SK-N-SH (cell line): ENCODE data around the gene ARPC2. TPM values are rescaled to one million over a fixed set of nuclear protein-coding genes. Genes with fewer than 3 reads are reported as not detected.

Experiments used
- CTCF ChIA-PET: fragments of 300-600, 350-600 bp; formaldehyde crosslinking; extraction: SDS; loops from one replicate; lab custom pipeline; 2021; lab: Yijun Ruan, JAX
- POLR2A ChIA-PET: fragments of 350-600 bp; sonication (Branson Sonifier 250); formaldehyde crosslinking; extraction: SDS; loops from one replicate; lab custom pipeline; 2020; ENCODE audit warnings: antibody characterized with exemption, inconsistent platforms; lab: Yijun Ruan, JAX
- DNase-seq: peaks from one replicate; pipeline ENCODE4 v3.0.0; 2012
- H2AFZ ChIP-seq: fragments of 200-600 bp; sonication (generic); 2 replicates; pipeline ENCODE4 v1.8.1; 2016; ENCODE audit warnings: antibody characterized with exemption, mild to moderate bottlenecking, low read depth
- H3F3A ChIP-seq: fragments of 200-600 bp; sonication (generic); replicated peaks from 2 replicates; pipeline ENCODE3; 2016; ENCODE audit warnings: antibody characterized with exemption, mild to moderate bottlenecking; ENCODE audit not compliant: insufficient read depth
- H3K27ac ChIP-seq, 2 experiments: fragments of 200-500 bp in 1 of 2; fragments of 200-600 bp in 1 of 2; sonication (Bioruptor generic) in 1 of 2; sonication (generic), shearing (Covaris generic) in 1 of 2; 2 replicates each; pipeline versions ENCODE4 v1.5.1 to v1.6.1; 2014 to 2016; ENCODE audit warnings: low read depth in 2 of 2, inconsistent platforms in 1 of 2, low read length in 1 of 2, mild to moderate bottlenecking in 1 of 2, mixed read lengths in 1 of 2
- H3K27me3 ChIP-seq: fragments of 200-600 bp; sonication (generic), shearing (Covaris generic); 2 replicates; pipeline ENCODE4 v1.6.1; 2016; ENCODE audit warnings: mixed run types; ENCODE audit not compliant: insufficient read depth
- H3K36me3 ChIP-seq, 2 experiments: fragments of 200-500 bp in 1 of 2; fragments of 200-600 bp in 1 of 2; sonication (Bioruptor generic) in 1 of 2; sonication (generic) in 1 of 2; replicated peaks in 1 of 2; 2 replicates each; pipeline versions ENCODE3 to v1.5.1; 2014 to 2016; ENCODE audit warnings: low read length in 1 of 2, mild to moderate bottlenecking in 1 of 2; ENCODE audit not compliant: insufficient read depth in 2 of 2, control insufficient read depth in 1 of 2
- H3K4me1 ChIP-seq, 2 experiments: fragments of 200-500 bp in 1 of 2; fragments of 200-600 bp in 1 of 2; sonication (Bioruptor generic) in 1 of 2; sonication (generic), shearing (Covaris generic) in 1 of 2; 2 replicates each; pipeline versions ENCODE4 v1.5.1 to v1.6.1; 2014 to 2016; ENCODE audit warnings: low read depth in 1 of 2, low read length in 1 of 2, mixed run types in 1 of 2; ENCODE audit not compliant: insufficient read depth in 2 of 2, control insufficient read depth in 1 of 2
- H3K4me2 ChIP-seq: fragments of 200-600 bp; sonication (generic), shearing (Covaris generic); 2 replicates; pipeline ENCODE4 v1.6.1; 2017; ENCODE audit warnings: mixed run types
- H3K4me3 ChIP-seq, 2 experiments: fragments of 200-500 bp in 1 of 2; fragments of 200-600 bp in 1 of 2; sonication (Bioruptor generic) in 1 of 2; sonication (generic), shearing (Covaris generic) in 1 of 2; 2 replicates each; pipeline versions ENCODE4 v1.5.1 to v1.8.1; 2014 to 2016; ENCODE audit warnings: low read depth in 2 of 2, inconsistent platforms in 1 of 2, low read length in 1 of 2, mild to moderate bottlenecking in 1 of 2, mixed read lengths in 1 of 2, moderate library complexity in 1 of 2
- H3K79me2 ChIP-seq: fragments of 200-600 bp; sonication (generic); 2 replicates; pipeline ENCODE4 v1.8.1; 2017; ENCODE audit warnings: mild to moderate bottlenecking; ENCODE audit not compliant: insufficient read depth
- H3K9ac ChIP-seq: fragments of 200-600 bp; sonication (generic); 2 replicates; pipeline ENCODE4 v1.6.1; 2017; ENCODE audit warnings: mixed run types
- H3K9me2 ChIP-seq: fragments of 200-600 bp; sonication (generic); 2 replicates; pipeline ENCODE4 v1.6.1; 2017; ENCODE audit warnings: mixed run types
- H3K9me3 ChIP-seq: fragments of 200-600 bp; sonication (generic); 2 replicates; pipeline ENCODE4 v1.6.1; 2017; ENCODE audit warnings: mixed run types, mild to moderate bottlenecking, moderate library complexity
- H4K20me1 ChIP-seq: fragments of 200-600 bp; sonication (generic); 2 replicates; pipeline ENCODE4 v1.6.1; 2017; ENCODE audit warnings: mild to moderate bottlenecking, mixed run types; ENCODE audit not compliant: insufficient read depth
- CTCF ChIP-seq: fragments of 200-600 bp; sonication (generic); IDR thresholded peaks from 2 replicates; pipeline ENCODE4 v1.6.1; 2017; ENCODE audit warnings: antibody characterized with exemption, mild to moderate bottlenecking, moderate library complexity
- EP300 ChIP-seq, 2 experiments: IDR thresholded peaks; 2 replicates each; pipeline versions ENCODE4 v1.4.0 to v1.6.1; 2012; ENCODE audit warnings: borderline replicate concordance in 1 of 2, low read depth in 1 of 2, low read length in 1 of 2
- EZH2phosphoT487 ChIP-seq: fragments of 200-600 bp; sonication (generic); IDR thresholded peaks from 2 replicates; pipeline ENCODE4 v1.6.1; 2017; ENCODE audit warnings: low read depth, mixed run types, mild to moderate bottlenecking, antibody characterized with exemption, moderate library complexity, borderline replicate concordance
- FOXJ3 ChIP-seq: sonication (generic); formaldehyde crosslinking; IDR thresholded peaks from 2 replicates; pipeline ENCODE4 v1.5.1; 2020; ENCODE audit warnings: mild to moderate bottlenecking, missing genetic modification reagents
- GATA2 ChIP-seq: sonication (generic); formaldehyde crosslinking; IDR thresholded peaks from 2 replicates; pipeline ENCODE4 v1.5.0; 2020; ENCODE audit warnings: mild to moderate bottlenecking, missing genetic modification reagents
- JUND ChIP-seq: IDR thresholded peaks from 2 replicates; pipeline ENCODE4 v1.4.0; 2012
- MEF2A ChIP-seq: IDR thresholded peaks from 2 replicates; pipeline ENCODE4 v1.4.0; 2012; ENCODE audit warnings: low read depth, borderline replicate concordance
- MXI1 ChIP-seq: IDR thresholded peaks from 2 replicates; pipeline ENCODE4 v1.6.1; 2012; ENCODE audit warnings: mild to moderate bottlenecking, low read depth, low read length, improper control_type of control experiment
- RAD21 ChIP-seq: IDR thresholded peaks from 2 replicates; pipeline ENCODE4 v1.6.1; 2012; ENCODE audit warnings: mild to moderate bottlenecking, low read length
- RCOR1 ChIP-seq: fragments of 150-350 bp; IDR thresholded peaks from 2 replicates; pipeline ENCODE4 v1.6.1; 2017; ENCODE audit warnings: antibody characterized with exemption, low read length
- SIN3A ChIP-seq: IDR thresholded peaks from 2 replicates; pipeline ENCODE4 v1.6.1; 2012; ENCODE audit warnings: low read depth, mild to moderate bottlenecking, low read length, moderate library complexity, borderline replicate concordance
- SMC3 ChIP-seq: IDR thresholded peaks from 2 replicates; pipeline ENCODE4 v1.6.1; 2012; ENCODE audit warnings: low read depth, low read length, improper control_type of control experiment
- TAF1 ChIP-seq: IDR thresholded peaks from 2 replicates; pipeline ENCODE4 v1.6.1; 2012; ENCODE audit warnings: low read depth, mild to moderate bottlenecking, low read length, moderate library complexity, borderline replicate concordance
- TCF12 ChIP-seq: IDR thresholded peaks from 2 replicates; pipeline ENCODE4 v1.4.0; 2012
- TEAD4 ChIP-seq: IDR thresholded peaks from 2 replicates; pipeline ENCODE4 v1.4.0; 2012; ENCODE audit warnings: mild to moderate bottlenecking, borderline replicate concordance; ENCODE audit not compliant: insufficient read depth
- ZBTB33 ChIP-seq: IDR thresholded peaks from 2 replicates; pipeline ENCODE4 v1.4.0; 2012; ENCODE audit warnings: low read depth, borderline replicate concordance
- WGBS: methylation state at CpG from one replicate; pipeline ENCODE4 v1.1.6; 2017; ENCODE audit warnings: low lambda C conversion rate; 5-methylcytosine and 5-hydroxymethylcytosine counted together
- polyA plus RNA-seq, 3 experiments: library from polyadenylated mRNA; depleted of rRNA; stranded (reverse); fragments of >200 nt; gene quantifications; 2 replicates each; pipeline ENCODE4 v1.2.3, GENCODE V29; 2012

ARPC2 gene
- polyA plus RNA-seq, 1 of the 3 experiments (the other 2 are of a cell fraction): 319 TPM

GRCh38 chr2:218294430-218295022 lies 77.5 kb downstream of the ARPC2 start:
- Histone ChIP-seq H3K79me2 (no peaks in the 10 kb centered on the region), H3K4me1 (peaks cover 0 to 5% of the 10 kb centered on the region in 2 experiments; a peak in 1 of 4 replicates), H4K20me1 (no peaks in the 10 kb centered on the region), H3K4me2 (no peak overlapping the region), H3F3A (no peaks in the 10 kb centered on the region), H3K9ac (no peak overlapping the region), H3K27ac (no peak overlapping the region), H3K4me3 (no peak overlapping the region), H3K9me2 (no peaks in the 10 kb centered on the region), H3K36me3 (no peaks in the 10 kb centered on the region)
- DNase-seq: no peak
- POLR2A ChIA-PET: no interaction called here
- TF ChIP-seq TAF1 (no peak), TCF12 (no peak), GATA2 (CRISPR knock-in tag) (no peak), RCOR1 (no peak), EP300 (IDR thresholded peaks at IDR 0.05; ENCODE audit: borderline replicate concordance in 1 of 2, low read depth in 1 of 2, low read length in 1 of 2) (no peak), EZH2phosphoT487 (no peak), FOXJ3 (CRISPR knock-in tag) (no peak)
- TF ChIP-seq, all 33 proteins: peak for 0
- Histone ChIP-seq H3K9me3 (no peaks in the 10 kb centered on the region), H2AFZ (no peak overlapping the region), H3K27me3 (no peaks in the 10 kb centered on the region)
- WGBS: 80% methylated on average over 5 of the region's 5 CpGs
- CTCF ChIA-PET: interaction anchor here (1.8 to 2.7 kb wide), 2 partner anchors 22 to 62 kb away, joined by 5 to 13 read pairs; partner anchors contain the start of gene CATIP

GRCh38 chr2:218295029-218295428 lies 78.0 kb downstream of the ARPC2 start:
- Histone ChIP-seq H2AFZ (no peak overlapping the region), H3K9ac (no peak overlapping the region)
- WGBS: 78% methylated on average over 7 of the region's 7 CpGs

More at GRCh38 chr2:218295029-218295428, 78.0 kb downstream of the ARPC2 start:
- no peak overlapping the region for H3K27ac ChIP-seq
- no peaks in the 10 kb centered on the region for H3K79me2 ChIP-seq
- H3K4me1 ChIP-seq: peaks cover 0 to 5% of the 10 kb centered on the region in 2 experiments; a peak in 1 of 4 replicates
- H3K27me3 ChIP-seq: no peaks in the 10 kb centered on the region
- no peak for DNase-seq
- TF ChIP-seq RCOR1 (no peak), SIN3A (no peak), TEAD4 (no peak), MXI1 (no peak), ZBTB33 (no peak), CTCF (no peak), RAD21 (no peak), JUND (no peak), SMC3 (no peak), MEF2A (no peak), GATA2 (CRISPR knock-in tag) (no peak)
- no peaks in the 10 kb centered on the region for H3F3A ChIP-seq
- no peaks in the 10 kb centered on the region for H3K9me3 ChIP-seq
- ChIA-PET POLR2A (no interaction called here), CTCF (interaction anchor here (1.8 to 2.7 kb wide), 2 partner anchors 22 to 62 kb away, joined by 5 to 13 read pairs; partner anchors contain the start of gene CATIP)
- H3K4me2 ChIP-seq: no peak overlapping the region
- H4K20me1 ChIP-seq: no peaks in the 10 kb centered on the region
- no peaks in the 10 kb centered on the region for H3K9me2 ChIP-seq
- no peak overlapping the region for H3K4me3 ChIP-seq
- H3K36me3 ChIP-seq: no peaks in the 10 kb centered on the region
